AG09309 (cell line): Measurements from ENCODE around the gene SERPINA6.

Experiments used
- DNase-seq: peaks from one replicate; pipeline ENCODE4 v3.0.0-alpha.2; 2010; ENCODE audit warnings: low read depth
- H3K4me3 ChIP-seq: 2 replicates; pipeline ENCODE4 v1.5.1; 2011; ENCODE audit warnings: mild to moderate bottlenecking, low read depth, low read length, moderate library complexity; ENCODE audit not compliant: control insufficient read depth
- TF ChIP-seq, protein P1 (sequence below): IDR thresholded peaks from 2 replicates; pipeline ENCODE4 v1.5.1; 2011; ENCODE audit warnings: mild to moderate bottlenecking, low read depth, low read length, inconsistent platforms; ENCODE audit not compliant: insufficient read depth, control insufficient read depth; ENCODE audit errors: missing control alignments

SERPINA6 gene

DNA sequence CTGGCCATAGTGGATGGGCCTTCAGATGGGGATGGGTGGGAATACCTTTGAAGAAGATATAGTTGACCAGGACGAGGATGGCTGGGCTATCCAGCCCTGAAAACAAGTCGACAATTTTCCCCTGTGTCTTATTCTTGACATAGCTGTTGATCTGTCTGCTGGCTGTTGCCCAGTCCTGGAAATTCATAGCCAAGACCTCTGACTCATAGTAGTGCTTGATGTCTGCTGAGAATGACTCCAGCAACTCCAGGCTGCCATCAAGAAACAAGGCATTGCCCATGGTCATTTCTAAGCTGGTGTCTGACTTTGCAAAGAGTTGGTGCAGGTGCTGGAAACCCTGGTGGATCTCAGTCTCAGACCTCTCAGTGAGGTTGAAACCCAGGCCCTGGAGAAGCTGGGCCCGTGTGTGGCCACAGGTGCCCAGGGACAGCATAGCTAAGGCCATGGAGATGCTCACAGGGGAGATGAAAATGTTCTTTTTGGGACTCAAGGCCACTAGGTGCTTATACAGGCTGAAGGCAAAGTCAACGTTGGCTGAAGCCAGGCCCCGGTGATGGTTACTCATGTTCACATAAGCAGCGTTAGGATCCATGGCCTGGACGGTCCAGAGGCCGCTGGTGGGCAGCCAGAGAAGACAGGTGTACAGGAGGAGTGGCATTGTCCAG is 9.0 kb downstream of the SERPINA6 start:
- no peak overlapping the region for H3K4me3 ChIP-seq
- DNase-seq: no peak
- TF ChIP-seq, protein P1, sequence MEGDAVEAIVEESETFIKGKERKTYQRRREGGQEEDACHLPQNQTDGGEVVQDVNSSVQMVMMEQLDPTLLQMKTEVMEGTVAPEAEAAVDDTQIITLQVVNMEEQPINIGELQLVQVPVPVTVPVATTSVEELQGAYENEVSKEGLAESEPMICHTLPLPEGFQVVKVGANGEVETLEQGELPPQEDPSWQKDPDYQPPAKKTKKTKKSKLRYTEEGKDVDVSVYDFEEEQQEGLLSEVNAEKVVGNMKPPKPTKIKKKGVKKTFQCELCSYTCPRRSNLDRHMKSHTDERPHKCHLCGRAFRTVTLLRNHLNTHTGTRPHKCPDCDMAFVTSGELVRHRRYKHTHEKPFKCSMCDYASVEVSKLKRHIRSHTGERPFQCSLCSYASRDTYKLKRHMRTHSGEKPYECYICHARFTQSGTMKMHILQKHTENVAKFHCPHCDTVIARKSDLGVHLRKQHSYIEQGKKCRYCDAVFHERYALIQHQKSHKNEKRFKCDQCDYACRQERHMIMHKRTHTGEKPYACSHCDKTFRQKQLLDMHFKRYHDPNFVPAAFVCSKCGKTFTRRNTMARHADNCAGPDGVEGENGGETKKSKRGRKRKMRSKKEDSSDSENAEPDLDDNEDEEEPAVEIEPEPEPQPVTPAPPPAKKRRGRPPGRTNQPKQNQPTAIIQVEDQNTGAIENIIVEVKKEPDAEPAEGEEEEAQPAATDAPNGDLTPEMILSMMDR: no peak

- TF ChIP-seq, protein P1: no peak
- no peak overlapping the region for H3K4me3 ChIP-seq
- DNase-seq: no peak
Measured at GRCh38 chr14:94312481-94313246, 10.5 kb downstream of the SERPINA6 start.

DNA sequence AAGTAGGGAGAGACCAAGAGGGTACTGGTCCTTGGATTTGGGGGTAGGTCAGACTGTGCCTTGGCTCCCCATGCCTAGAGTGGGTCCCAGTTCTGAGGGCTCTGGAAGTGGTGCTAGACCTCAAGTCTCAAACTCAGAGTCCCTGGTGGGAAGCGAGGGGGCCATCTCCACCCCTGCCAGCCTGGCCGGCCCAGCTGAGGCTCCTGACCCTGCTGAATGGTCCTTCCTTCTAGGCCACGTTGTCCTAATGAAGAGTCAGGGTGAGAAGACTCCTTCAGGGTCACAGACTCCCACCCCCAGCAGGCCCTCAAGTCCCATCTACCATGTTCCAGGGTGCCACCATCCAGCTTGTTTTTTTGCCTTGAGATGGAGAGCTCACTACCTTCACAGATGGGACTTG is 12.9 kb downstream of the SERPINA6 start:
- TF ChIP-seq, protein P1: no peak
- no peak for DNase-seq
- H3K4me3 ChIP-seq: no peak overlapping the region

DNA sequence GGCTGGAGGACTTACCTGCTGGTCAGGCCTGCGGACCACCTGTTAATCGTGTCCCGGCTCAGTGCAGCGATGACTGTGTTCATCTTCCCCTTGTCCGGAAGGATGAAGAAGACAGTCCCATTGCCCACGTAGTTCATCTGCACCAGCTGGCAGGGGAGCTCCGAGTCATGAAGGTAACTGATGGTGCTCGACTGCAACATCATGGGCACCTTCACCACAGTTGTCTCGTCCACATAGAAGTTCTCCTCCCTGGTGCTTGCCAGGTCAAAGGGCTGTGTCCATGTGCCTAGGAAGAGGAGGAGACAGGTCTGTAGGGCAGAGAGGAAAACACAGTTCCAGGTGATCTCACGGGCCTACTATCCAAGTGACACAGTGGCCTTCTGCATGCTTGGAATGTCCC is 13.4 kb downstream of the SERPINA6 start:
- TF ChIP-seq, protein P1: no peak
- no peak for DNase-seq
- no peak overlapping the region for H3K4me3 ChIP-seq

- no peak overlapping the region for H3K4me3 ChIP-seq
- TF ChIP-seq, protein P1: no peak
Measured at GRCh38 chr14:94307410-94307992, 15.6 kb downstream of the SERPINA6 start.

DNA sequence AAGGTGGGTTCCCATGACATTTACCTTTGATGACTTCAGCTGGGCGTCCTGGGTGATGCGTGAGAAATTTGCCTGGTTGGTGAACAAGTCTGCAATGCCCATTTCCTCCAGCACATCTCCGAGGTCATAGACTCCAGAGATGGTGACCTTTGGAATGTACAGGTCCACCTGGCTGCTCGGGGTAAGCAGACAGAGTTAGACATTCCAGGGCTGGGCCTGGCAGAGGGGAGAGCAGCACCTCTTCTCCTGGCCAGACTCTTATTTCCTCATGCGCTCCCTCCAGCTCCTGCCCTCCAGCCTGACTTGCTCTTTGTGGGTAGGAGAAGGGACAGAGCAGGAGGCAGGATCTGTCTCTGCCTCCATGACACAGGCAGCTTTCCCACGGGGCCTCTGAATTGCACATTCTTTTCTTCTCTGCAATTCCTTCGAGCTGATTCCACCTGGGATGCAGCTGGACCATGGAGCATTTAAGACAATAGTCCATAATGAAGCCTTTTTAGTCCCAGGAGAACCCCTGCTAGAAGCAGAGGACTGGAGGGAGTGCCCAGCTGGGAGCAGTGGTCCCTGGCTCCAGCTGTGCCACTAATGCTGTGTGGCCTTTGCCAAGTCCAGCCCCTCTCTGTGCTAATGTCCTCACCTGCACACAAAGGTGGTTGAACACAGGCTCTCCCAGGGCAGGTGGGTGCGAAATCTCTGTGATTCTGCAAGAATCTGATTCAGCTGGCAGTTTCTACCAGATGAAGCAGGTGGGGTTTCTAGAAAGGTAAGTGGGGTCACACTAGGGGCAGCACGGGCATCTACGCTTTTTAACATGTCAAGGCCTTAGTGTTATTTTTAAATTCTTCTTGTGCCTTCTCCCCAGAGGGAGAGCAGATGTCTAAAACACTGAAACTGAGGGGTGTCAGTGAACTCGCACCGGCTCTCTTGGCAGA is 16.8 kb downstream of the SERPINA6 start:
- TF ChIP-seq, protein P1: no peak
- no peak overlapping the region for H3K4me3 ChIP-seq
- no peak for DNase-seq

More at GRCh38 chr14:94307410-94307992, 15.6 kb downstream of the SERPINA6 start:
- no peak for DNase-seq
